Activated CD8-positive, alpha-beta T cell treated with anti-CD3 and anti-CD28 coated beads, Interleukin-2, amount 10 ng/mL, durations not matched to agents 7 days and 5 days (primary cell): ENCODE results near the gene GPR108. TPM values are rescaled to one million over a fixed set of nuclear protein-coding genes. Genes with fewer than 3 reads are reported as not detected.

Experiments used
- ATAC-seq: fragments of 150-1000 bp; cut with Tn5 transposase; one replicate; pipeline ENCODE4 v1.10.0; 2021; ENCODE audit warnings: moderate library complexity
- CTCF ChIA-PET: fragments of 350-600 bp; sonication (Branson Sonifier 250); formaldehyde crosslinking; loops from one replicate; lab custom pipeline; 2021; ENCODE audit warnings: antibody characterized with exemption; lab: Charles Lee
- POLR2A ChIA-PET: fragments of 350-600 bp; sonication (Branson Sonifier 250); formaldehyde crosslinking; loops from one replicate; lab custom pipeline; 2021; ENCODE audit warnings: antibody characterized with exemption; lab: Charles Lee
- DNase-seq: peaks from one replicate; pipeline ENCODE4 v3.0.0-alpha.2; 2020
- H3K27ac Mint-ChIP-seq: one replicate; pipeline ENCODE4 v1.8.0; 2021; ENCODE audit warnings: mild to moderate bottlenecking, mixed read lengths
- H3K27me3 Mint-ChIP-seq: one replicate; pipeline ENCODE4 v1.8.0; 2021; ENCODE audit warnings: low read depth, mixed read lengths
- H3K36me3 Mint-ChIP-seq: one replicate; pipeline ENCODE4 v1.8.0; 2021; ENCODE audit warnings: low read depth, mixed read lengths
- H3K4me1 Mint-ChIP-seq: one replicate; pipeline ENCODE4 v1.8.0; 2021; ENCODE audit warnings: low read depth, mixed read lengths
- H3K4me3 Mint-ChIP-seq: one replicate; pipeline ENCODE4 v1.8.0; 2021; ENCODE audit warnings: mild to moderate bottlenecking, mixed read lengths
- H3K9me3 Mint-ChIP-seq: one replicate; pipeline ENCODE4 v1.8.0; 2022; ENCODE audit warnings: mixed read lengths; ENCODE audit not compliant: insufficient read depth
- total RNA-seq, 2 experiments: library from RNA; stranded (reverse); gene quantifications; one replicate each; pipeline ENCODE4 v1.2.3, GENCODE V29; 2021

GPR108 gene
- total RNA-seq, 2 experiments from 2014 or later = 76.7 to 85.6 TPM

DNA sequence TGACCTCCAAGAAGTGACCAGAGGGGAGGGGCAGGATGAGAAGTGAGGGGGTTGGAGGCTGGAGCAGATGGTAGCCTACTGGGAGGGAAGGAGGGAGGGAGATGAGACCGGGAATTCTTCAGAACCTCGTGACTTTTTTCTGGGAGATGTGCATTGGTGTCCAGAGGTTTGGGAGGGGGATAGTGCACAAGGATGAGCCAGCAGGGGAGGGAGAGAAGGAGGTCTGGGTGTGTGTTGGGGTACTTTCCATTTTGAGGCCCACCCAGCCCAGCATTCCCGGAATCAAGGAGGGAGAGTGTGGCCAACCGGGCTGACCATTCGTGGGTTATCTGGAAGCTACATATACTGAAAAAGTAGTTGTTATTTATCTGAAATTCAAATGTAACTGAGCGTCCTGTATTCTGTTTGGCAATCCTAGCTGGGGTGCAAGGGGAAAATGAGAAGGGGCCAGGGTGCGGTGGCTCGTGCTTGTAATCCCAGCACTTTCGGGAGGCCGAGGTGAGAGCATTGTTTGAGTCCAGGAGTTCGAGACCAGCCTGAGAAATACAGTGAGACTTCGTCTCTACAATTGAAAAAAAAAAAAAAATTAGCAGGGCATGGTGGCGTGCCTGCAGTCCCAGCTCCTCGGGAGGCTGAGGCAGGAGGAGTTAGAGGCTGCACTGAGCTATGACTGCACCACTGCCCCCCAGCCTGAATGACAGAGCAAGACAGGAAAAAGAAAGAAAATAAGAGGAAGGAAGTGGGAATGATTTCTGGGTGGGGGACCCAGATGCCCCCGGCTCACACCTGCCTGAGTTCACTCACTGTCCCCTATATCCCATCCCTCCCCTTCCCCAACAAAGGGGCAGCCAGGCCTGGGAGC, 12.5 kb downstream of the GPR108 start:
- no peak overlapping the region for H3K4me3 Mint-ChIP-seq

GRCh38 chr19:6723738-6724137, 13.6 kb downstream of the GPR108 start:
- ATAC-seq = no peak

More for the DNA sequence above, 12.5 kb downstream of the GPR108 start:
- ATAC-seq (no peak), DNase-seq (no peak)
- ChIA-PET CTCF (interaction anchor here (1.4 to 2.2 kb wide), 2 partner anchors 9 to 139 kb away, joined by 3 to 10 read pairs; no protein-coding TSS in a partner anchor), POLR2A (interaction anchor here (0.6 kb wide), 1 partner anchor 766 kb away, joined by 3 read pairs; no protein-coding TSS in a partner anchor)
- no peaks in the 10 kb centered on the region for H3K27me3 Mint-ChIP-seq
- peaks cover 45% of the 10 kb centered on the region for H3K4me1 Mint-ChIP-seq
- H3K9me3 Mint-ChIP-seq = no peaks in the 10 kb centered on the region
- H3K27ac Mint-ChIP-seq = no peak overlapping the region
- H3K36me3 Mint-ChIP-seq = peaks cover 4% of the 10 kb centered on the region

DNA sequence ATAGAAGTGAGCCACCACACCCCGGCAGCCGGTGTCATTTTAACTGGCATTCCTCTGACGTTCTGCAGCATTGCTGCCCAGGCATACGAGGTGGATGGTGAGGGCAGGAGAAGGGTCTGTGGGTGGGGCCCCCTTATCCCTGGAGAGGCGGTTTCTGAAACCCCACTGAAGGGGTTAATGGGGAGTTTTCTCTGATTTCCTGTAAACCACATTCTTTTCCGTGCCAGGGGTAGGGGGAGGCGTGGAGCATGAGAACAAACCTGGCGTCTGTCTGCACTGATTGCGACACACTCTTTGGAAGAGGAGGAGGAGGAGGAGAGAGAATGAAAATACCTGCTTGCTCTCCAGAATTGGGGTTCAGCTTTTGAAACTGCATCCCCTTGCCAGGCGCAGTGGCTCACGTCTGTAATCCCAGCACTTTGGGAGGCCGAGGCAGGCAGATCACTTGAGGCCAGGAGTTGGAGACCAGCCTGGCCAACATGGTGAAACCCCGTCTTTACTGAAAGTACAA, 14.2 kb downstream of the GPR108 start:
- H3K4me1 Mint-ChIP-seq = peaks cover 53% of the 10 kb centered on the region
- H3K27ac Mint-ChIP-seq = no peak overlapping the region
- no peak overlapping the region for H3K4me3 Mint-ChIP-seq
- H3K27me3 Mint-ChIP-seq = no peaks in the 10 kb centered on the region
- no peaks in the 10 kb centered on the region for H3K36me3 Mint-ChIP-seq
- ATAC-seq = no peak
- POLR2A ChIA-PET = no interaction called here
- no peak for DNase-seq
- no peaks in the 10 kb centered on the region for H3K9me3 Mint-ChIP-seq
- CTCF ChIA-PET = interaction anchor here (1.1 to 2.2 kb wide), 2 partner anchors 91 to 140 kb away, joined by 3 to 10 read pairs; no protein-coding TSS in a partner anchor

More at GRCh38 chr19:6723738-6724137, 13.6 kb downstream of the GPR108 start:
- Mint-ChIP-seq H3K9me3 (no peaks in the 10 kb centered on the region), H3K4me3 (no peak overlapping the region), H3K36me3 (no peaks in the 10 kb centered on the region), H3K27me3 (no peaks in the 10 kb centered on the region), H3K4me1 (peaks cover 55% of the 10 kb centered on the region), H3K27ac (no peak overlapping the region)
- no peak for DNase-seq
- CTCF ChIA-PET = interaction anchor here (2.2 kb wide), 1 partner anchor 140 kb away, joined by 10 read pairs; no protein-coding TSS in a partner anchor
- POLR2A ChIA-PET = no interaction called here

DNA sequence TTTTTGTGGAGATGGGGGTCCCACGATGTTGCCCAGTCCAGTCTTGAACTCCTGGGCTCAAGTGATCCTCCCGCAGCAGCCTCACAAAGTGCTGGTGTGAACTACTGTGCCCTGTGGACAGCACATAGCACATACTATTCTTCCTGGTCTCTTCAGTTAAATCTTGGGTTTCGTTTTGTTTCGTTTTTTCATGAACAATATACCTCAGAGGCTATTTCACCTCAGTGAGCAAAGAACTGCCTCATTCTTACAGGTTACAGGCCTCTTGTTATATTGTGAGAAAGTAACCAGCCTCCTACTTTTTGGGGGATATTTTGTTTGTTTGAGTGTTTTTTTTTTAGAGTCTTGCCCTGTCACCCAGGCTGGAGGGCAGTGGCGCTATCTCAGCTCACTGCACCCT, 15.6 kb downstream of the GPR108 start:
- no peak overlapping the region for H3K4me3 Mint-ChIP-seq
- H3K27ac Mint-ChIP-seq = no peak overlapping the region
- H3K4me1 Mint-ChIP-seq = peaks cover 56% of the 10 kb centered on the region
- H3K27me3 Mint-ChIP-seq = peaks cover 3% of the 10 kb centered on the region
- ATAC-seq (no peak), DNase-seq (no peak)
- CTCF ChIA-PET = interaction anchor here (1.7 kb wide), 1 partner anchor 16 kb away, joined by 7 read pairs; the partner anchor contains the start of gene GPR108
- POLR2A ChIA-PET = no interaction called here
- H3K9me3 Mint-ChIP-seq = no peaks in the 10 kb centered on the region
- no peaks in the 10 kb centered on the region for H3K36me3 Mint-ChIP-seq

DNA sequence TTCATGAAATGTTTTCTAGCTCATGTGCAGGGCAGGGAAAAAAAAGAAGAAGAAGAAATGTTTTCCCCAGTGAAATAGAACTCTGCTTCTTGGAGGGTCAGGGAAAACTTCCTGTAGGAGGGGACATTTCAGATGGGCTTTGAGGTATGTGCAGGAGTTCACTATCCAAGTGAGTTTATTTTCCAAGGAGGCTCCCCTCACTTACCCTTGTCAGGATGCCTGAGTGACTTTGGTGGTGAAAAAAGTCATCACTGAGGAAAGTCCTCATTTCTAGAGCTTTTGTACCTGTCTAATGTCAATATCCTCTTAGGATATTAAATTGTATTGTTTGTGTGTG, 16.3 kb downstream of the GPR108 start:
- peaks cover 7% of the 10 kb centered on the region for H3K27me3 Mint-ChIP-seq

GRCh38 chr19:6720369-6721137, 16.8 kb downstream of the GPR108 start, which contains the start of gene C3:
C3 (minus strand) TSS chr19:6720650; CDS start chr19:6720589, 61 bp downstream.
- no peaks in the 10 kb centered on the region for H3K36me3 Mint-ChIP-seq
- ChIA-PET POLR2A (no interaction called here), CTCF (interaction anchor here (1.0 to 1.7 kb wide), 2 partner anchors 17 to 89 kb away, joined by 3 to 7 read pairs; partner anchors contain the start of gene GPR108)
- DNase-seq = no peak
- H3K27ac Mint-ChIP-seq = no peak within 1 kb of the TSS
- H3K4me3 Mint-ChIP-seq = no peak within 1 kb of the TSS
- peaks cover 55% of the 10 kb centered on the region for H3K4me1 Mint-ChIP-seq
- no peaks in the 10 kb centered on the region for H3K9me3 Mint-ChIP-seq
- H3K27me3 Mint-ChIP-seq = peaks cover 7% of the 10 kb centered on the region
- no peak for ATAC-seq

More for the DNA sequence above, 16.3 kb downstream of the GPR108 start:
- H3K27ac Mint-ChIP-seq = no peak overlapping the region
- ChIA-PET CTCF (interaction anchor here (1.0 to 1.7 kb wide), 2 partner anchors 16 to 90 kb away, joined by 3 to 7 read pairs; partner anchors contain the start of gene GPR108), POLR2A (no interaction called here)
- DNase-seq = no peak
- H3K4me3 Mint-ChIP-seq = no peak overlapping the region
- no peaks in the 10 kb centered on the region for H3K9me3 Mint-ChIP-seq
- no peak for ATAC-seq
- no peaks in the 10 kb centered on the region for H3K36me3 Mint-ChIP-seq
- H3K4me1 Mint-ChIP-seq = peaks cover 56% of the 10 kb centered on the region

DNA sequence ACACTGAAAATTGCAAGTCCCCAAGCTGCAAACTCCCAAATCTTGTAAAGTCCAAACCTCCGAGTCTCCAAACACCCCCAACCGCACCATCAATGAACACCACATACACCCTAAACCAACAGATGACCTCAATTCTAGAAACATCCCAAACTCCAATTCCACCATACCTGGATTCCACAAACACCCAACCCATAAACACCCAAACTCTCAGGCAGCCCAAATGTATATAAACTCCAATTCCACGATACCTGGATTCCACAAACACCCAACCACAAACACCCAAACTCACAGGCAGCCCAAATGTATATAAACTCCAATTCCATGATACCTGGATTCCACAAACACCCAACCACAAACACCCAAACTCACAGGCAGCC, 17.4 kb downstream of the GPR108 start:
- H3K27ac Mint-ChIP-seq = no peak overlapping the region
- H3K9me3 Mint-ChIP-seq = no peaks in the 10 kb centered on the region
- ATAC-seq = no peak
- POLR2A ChIA-PET = no interaction called here
- CTCF ChIA-PET = no interaction called here
- H3K4me3 Mint-ChIP-seq = no peak overlapping the region
- no peaks in the 10 kb centered on the region for H3K36me3 Mint-ChIP-seq
- DNase-seq = no peak
- peaks cover 49% of the 10 kb centered on the region for H3K4me1 Mint-ChIP-seq
- H3K27me3 Mint-ChIP-seq = peaks cover 7% of the 10 kb centered on the region

DNA sequence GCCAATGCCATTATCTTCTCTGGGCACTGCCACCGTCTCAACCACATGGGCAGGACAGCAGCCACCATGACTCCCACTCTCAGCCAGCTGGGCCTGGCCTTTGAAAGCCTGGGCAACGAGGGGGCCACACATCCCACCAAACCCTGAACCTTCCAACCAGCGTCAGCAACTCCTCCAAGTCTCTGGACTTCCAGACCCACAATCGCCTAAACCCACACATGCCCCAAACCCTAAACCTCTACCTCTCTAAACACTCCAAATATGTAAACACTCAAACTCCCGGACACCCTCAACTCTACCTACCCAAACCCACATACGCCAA, 17.9 kb downstream of the GPR108 start:
- H3K27ac Mint-ChIP-seq = no peak overlapping the region
- peaks cover 7% of the 10 kb centered on the region for H3K27me3 Mint-ChIP-seq
- ChIA-PET CTCF (no interaction called here), POLR2A (no interaction called here)
- H3K4me3 Mint-ChIP-seq = no peak overlapping the region
- H3K4me1 Mint-ChIP-seq = peaks cover 44% of the 10 kb centered on the region
- DNase-seq (no peak), ATAC-seq (no peak)
- H3K36me3 Mint-ChIP-seq = no peaks in the 10 kb centered on the region
- H3K9me3 Mint-ChIP-seq = no peaks in the 10 kb centered on the region

DNA sequence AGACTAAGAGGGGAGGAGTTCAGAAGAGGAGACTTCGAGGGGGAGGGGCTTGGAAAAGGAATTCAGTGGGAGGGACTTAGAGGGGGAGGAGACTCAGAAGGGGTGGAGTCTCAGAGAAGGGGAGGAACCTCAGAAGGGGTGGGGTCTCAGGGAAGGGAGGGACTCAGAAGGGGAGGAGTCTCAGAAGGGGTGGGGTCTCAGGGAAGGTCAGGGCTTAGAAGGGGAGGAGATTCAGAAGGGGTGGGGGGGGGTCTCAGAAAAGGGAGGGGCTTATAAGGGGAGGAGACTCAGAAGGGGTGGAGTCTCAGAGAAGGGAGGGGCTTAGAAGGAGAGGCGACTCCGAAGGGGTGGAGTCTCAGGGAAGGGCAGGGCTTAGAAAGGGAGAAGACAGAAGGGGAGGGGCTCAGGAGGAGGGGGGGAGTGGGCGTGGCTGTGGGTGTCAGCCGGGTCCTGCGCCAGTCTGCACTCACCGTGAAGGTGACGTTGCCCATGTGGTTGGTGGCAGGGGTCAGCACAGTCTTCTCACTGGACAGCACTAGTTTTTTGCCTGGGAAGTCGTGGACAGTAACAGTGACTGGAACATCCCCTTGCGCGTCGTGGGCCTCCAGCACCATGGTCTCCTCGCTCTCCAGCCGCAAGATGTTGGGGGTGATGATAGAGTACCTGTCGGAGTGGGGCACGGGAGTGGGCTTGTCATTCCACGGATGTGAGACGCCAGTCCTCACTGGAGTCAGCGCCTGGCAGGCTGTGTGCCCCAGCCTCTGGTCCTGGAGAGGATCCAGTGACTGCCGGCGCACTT, 18.4 kb downstream of the GPR108 start:
- ChIA-PET POLR2A (no interaction called here), CTCF (interaction anchor here (0.7 kb wide), 1 partner anchor 142 kb away, joined by 3 read pairs; no protein-coding TSS in a partner anchor)
- peak; percentile 60 for ATAC-seq
- no peak overlapping the region for H3K4me3 Mint-ChIP-seq
- no peak overlapping the region for H3K27ac Mint-ChIP-seq
- peaks cover 7% of the 10 kb centered on the region for H3K27me3 Mint-ChIP-seq
- no peaks in the 10 kb centered on the region for H3K9me3 Mint-ChIP-seq
- H3K4me1 Mint-ChIP-seq = peaks cover 41% of the 10 kb centered on the region
- DNase-seq = peak; percentile 57
- no peaks in the 10 kb centered on the region for H3K36me3 Mint-ChIP-seq

DNA sequence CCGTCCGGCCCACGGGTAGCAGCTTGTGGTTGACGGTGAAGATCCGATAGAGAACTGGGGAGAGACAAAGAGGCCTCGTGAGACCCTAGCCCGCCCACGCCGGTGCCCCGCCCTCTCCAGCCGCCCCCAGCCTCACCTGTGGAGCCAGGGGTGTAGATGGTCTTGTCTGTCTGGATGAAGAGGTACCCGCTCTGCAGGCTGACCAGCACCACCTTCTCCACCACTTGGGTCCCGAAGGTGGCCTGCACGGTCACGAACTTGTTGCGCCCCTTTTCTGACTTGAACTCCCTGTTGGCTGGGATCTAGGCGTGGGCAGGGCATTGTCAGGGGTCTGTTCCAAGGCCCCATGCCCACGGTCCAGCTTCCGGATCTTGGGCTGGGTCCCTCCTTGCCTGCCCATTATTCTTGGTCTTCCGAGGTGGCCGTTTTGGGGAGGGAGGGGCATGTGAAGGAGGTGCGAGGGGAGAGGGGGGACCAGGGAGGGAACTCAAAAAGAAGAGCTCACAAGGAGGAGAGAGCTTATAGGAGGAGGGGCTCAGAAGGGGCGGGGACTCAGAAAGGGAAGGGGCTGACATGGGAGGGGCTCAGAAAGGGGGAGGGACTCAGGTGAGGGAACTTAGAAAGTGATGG, 19.2 kb downstream of the GPR108 start:
- ChIA-PET CTCF (interaction anchor here (0.7 kb wide), 1 partner anchor 142 kb away, joined by 3 read pairs; no protein-coding TSS in a partner anchor), POLR2A (no interaction called here)
- H3K9me3 Mint-ChIP-seq = no peaks in the 10 kb centered on the region
- DNase-seq (no peak), ATAC-seq (peak; percentile 3)
- H3K4me3 Mint-ChIP-seq = no peak overlapping the region
- H3K36me3 Mint-ChIP-seq = no peaks in the 10 kb centered on the region
- H3K4me1 Mint-ChIP-seq = peaks cover 39% of the 10 kb centered on the region
- no peak overlapping the region for H3K27ac Mint-ChIP-seq
- peaks cover 7% of the 10 kb centered on the region for H3K27me3 Mint-ChIP-seq
